Activated CD4-positive, alpha-beta T cell treated with anti-CD3 and anti-CD28 coated beads for 36 hours (primary cell): ENCODE measurements around the gene KNSTRN. TPM values are rescaled to one million over a fixed set of nuclear protein-coding genes. Genes with fewer than 3 reads are reported as not detected.

ENCODE experiments used
- ATAC-seq: fragments of 200-7000 bp; cut with Tn5 transposase; one replicate; pipeline ENCODE4 v1.10.0; 2021; ENCODE audit warnings: mild to moderate bottlenecking, moderate library complexity
- CTCF ChIA-PET: fragments of 350-600 bp; sonication (Branson Sonifier 250); formaldehyde crosslinking; loops from one replicate; lab custom pipeline; 2021; ENCODE audit warnings: antibody characterized with exemption; lab: Charles Lee
- POLR2A ChIA-PET: fragments of 350-600 bp; sonication (Branson Sonifier 250); formaldehyde crosslinking; loops from one replicate; lab custom pipeline; 2021; ENCODE audit warnings: antibody characterized with exemption, inconsistent platforms; lab: Charles Lee
- DNase-seq: peaks from one replicate; pipeline ENCODE4 v3.0.0-alpha.2; 2020
- H3K27ac Mint-ChIP-seq: one replicate; pipeline ENCODE4 v1.8.0; 2021; ENCODE audit warnings: mixed read lengths
- H3K27me3 Mint-ChIP-seq: one replicate; pipeline ENCODE4 v1.8.0; 2021; ENCODE audit warnings: mixed read lengths
- H3K36me3 Mint-ChIP-seq: one replicate; pipeline ENCODE4 v1.8.0; 2021; ENCODE audit warnings: low read depth, mixed read lengths
- H3K4me1 Mint-ChIP-seq: one replicate; pipeline ENCODE4 v1.8.0; 2021; ENCODE audit warnings: mixed read lengths
- H3K4me3 Mint-ChIP-seq: one replicate; pipeline ENCODE4 v1.8.0; 2021; ENCODE audit warnings: mild to moderate bottlenecking, moderate library complexity, mixed read lengths
- H3K9me3 Mint-ChIP-seq: one replicate; pipeline ENCODE4 v1.8.0; 2021; ENCODE audit warnings: low read depth, mixed read lengths
- intact Hi-C, 2 experiments: fragments of 100-400 bp; cut with DNase I in 1 of 2; cut with micrococcal nuclease in 1 of 2; formaldehyde crosslinking; loops; one replicate each; pipeline versions ENCODE4 v1.14.2 to v1.15.1; 2022 to 2024; cut with DNase I, micrococcal nuclease
- total RNA-seq, 2 experiments: library from RNA; stranded (reverse); gene quantifications; one replicate each; pipeline ENCODE4 v1.2.3, GENCODE V29; 2021

The KNSTRN gene
- total RNA-seq, 2 experiments from 2014 or later = 56.2 to 58.8 TPM

DNA sequence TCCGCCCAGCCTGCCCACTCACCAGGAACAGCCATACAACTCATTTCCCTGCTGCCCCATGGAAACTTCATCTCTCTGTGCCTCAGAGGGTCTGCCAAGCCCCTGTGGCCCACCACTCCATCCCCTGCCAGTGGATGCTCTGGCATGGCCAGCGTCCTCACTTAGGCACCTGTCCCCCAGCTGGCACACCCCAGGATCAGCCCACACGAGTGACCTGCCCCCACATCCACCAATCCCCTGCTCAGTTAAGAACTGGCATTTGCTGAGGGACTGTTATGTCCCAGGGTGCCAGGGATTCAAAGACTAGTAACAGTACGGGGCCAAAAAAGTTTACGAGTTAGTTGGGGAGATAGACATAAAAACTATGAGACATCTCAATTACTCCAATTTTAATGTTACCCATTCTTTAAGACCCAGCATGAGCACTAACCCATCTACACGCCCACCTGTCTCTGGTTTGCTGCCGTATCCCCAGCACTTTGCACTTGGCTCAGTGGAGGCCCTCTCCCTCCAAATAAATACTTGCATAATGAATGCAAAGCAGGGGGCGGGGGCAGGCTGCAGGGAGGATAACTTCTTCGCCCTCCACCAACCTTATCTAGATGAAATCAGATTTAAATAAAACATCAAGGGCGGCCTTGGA, 46.7 kb downstream of the KNSTRN start:
- ChIA-PET POLR2A (no interaction called here), CTCF (interaction anchor here (0.5 to 1.1 kb wide), 4 partner anchors 24 to 104 kb away, joined by 3 to 4 read pairs (median 3); partner anchors contain the start of genes CCDC9B and IVD)
- H3K9me3 Mint-ChIP-seq = no peaks in the 10 kb centered on the region
- intact Hi-C loops = no loop called here
- no peaks in the 10 kb centered on the region for H3K27me3 Mint-ChIP-seq
- no peaks in the 10 kb centered on the region for H3K4me1 Mint-ChIP-seq
- no peak overlapping the region for H3K27ac Mint-ChIP-seq
- DNase-seq = no peak
- ATAC-seq = no peak
- no peak overlapping the region for H3K4me3 Mint-ChIP-seq
- no peaks in the 10 kb centered on the region for H3K36me3 Mint-ChIP-seq

DNA sequence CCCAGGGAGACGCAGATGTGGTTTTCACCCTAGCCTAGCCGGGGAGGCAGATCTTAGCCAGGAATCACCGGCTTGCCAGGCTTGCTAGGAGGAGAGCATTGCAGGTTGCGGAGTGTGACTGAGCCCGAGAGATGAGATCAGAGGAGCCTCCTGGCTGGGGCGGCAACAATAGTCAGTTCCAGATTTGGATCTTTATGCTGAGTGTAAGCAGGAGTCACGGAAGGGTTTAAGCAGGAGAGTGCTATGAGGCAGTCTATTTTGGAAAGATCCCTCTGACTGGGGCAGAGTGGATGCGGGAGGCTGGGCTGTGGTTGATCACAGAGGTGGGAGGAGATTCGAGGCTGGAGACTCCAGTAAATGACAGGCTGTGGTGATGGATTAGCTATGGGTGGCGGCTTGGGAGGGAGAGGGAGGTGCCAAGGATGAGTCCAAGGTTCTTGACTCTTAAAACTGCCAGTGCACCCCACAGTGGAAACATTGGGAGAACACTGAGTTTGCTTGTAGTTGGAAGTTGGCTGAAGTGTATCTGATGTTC, 47.8 kb downstream of the KNSTRN start:
- no peak overlapping the region for H3K27ac Mint-ChIP-seq
- no peak overlapping the region for H3K4me3 Mint-ChIP-seq
- no peaks in the 10 kb centered on the region for H3K36me3 Mint-ChIP-seq
- peaks cover 2% of the 10 kb centered on the region for H3K27me3 Mint-ChIP-seq
- no peak for ATAC-seq
- intact Hi-C loops = no loop called here
- CTCF ChIA-PET = interaction anchor here (0.6 to 1.2 kb wide), 4 partner anchors 8 to 429 kb away, joined by 3 to 4 read pairs (median 4); partner anchors contain the start of gene PLCB2
- POLR2A ChIA-PET = interaction anchor here (0.6 kb wide), 1 partner anchor 164 kb away, joined by 3 read pairs; no protein-coding TSS in a partner anchor
- no peaks in the 10 kb centered on the region for H3K9me3 Mint-ChIP-seq
- DNase-seq = no peak
- no peaks in the 10 kb centered on the region for H3K4me1 Mint-ChIP-seq

DNA sequence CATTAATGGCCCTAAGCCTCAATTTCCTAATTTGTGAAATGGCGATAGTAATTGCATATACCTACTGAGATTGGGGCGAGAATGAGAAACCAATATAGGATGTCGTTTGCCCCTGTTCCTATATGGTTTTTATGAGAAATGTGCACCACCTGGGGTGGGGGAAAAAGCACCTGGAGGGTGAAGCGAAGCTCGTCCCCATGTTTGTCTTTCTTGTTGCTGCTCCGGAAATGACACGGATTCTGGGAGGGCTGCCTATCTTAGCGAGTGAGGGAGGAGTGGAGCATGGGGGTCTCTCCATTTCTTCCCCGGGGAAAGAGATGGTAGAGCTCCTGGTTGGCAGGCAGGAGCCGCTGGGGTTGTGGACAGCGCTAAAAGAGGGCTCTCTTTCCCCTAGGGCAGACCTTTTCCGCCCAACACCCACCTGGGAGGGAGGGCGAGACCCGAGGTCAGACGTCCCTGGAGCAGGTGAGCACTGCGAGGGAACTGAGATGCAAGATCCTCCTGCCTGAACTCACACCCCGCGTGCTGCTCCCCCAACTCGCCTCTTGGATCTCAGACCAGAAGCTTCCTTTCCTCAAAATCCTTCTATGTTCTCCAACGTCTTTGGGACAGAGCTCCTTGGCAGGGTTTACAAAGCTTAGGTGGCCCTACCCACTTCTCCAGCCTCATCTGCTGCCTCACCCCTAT, 52.6 kb downstream of the KNSTRN start:
- no peaks in the 10 kb centered on the region for H3K36me3 Mint-ChIP-seq
- intact Hi-C loops = no loop called here
- peaks cover 35% of the 10 kb centered on the region for H3K27me3 Mint-ChIP-seq
- ChIA-PET POLR2A (no interaction called here), CTCF (interaction anchor here (0.6 to 1.3 kb wide), 4 partner anchors 52 to 156 kb away, joined by 3 read pairs; no protein-coding TSS in a partner anchor)
- DNase-seq (no peak), ATAC-seq (no peak)
- H3K4me3 Mint-ChIP-seq = no peak overlapping the region
- no peaks in the 10 kb centered on the region for H3K9me3 Mint-ChIP-seq
- peaks cover 24% of the 10 kb centered on the region for H3K4me1 Mint-ChIP-seq
- H3K27ac Mint-ChIP-seq = no peak overlapping the region

DNA sequence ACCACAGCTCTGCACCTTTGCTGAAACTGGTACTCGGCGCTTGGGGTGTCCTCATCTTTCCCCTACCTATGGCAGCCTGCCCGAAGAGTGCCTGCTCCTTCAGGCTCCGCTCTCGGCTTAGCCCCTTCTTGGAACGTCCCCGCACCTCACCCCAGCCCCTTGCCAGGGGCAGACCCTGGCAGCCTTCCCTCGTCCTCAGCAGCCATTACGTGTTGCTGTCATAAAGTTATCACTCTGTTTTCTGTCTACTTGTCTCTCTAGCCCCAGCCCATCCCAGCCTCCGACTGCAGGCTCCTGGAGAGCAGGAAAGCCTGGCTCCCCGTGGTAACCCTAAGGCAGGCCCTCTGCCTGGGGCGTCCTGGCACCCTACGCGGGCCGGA, 53.2 kb downstream of the KNSTRN start:
- no peaks in the 10 kb centered on the region for H3K9me3 Mint-ChIP-seq
- ChIA-PET CTCF (interaction anchor here (0.6 to 1.3 kb wide), 4 partner anchors 53 to 156 kb away, joined by 3 read pairs; no protein-coding TSS in a partner anchor), POLR2A (no interaction called here)
- H3K27me3 Mint-ChIP-seq = peaks cover 35% of the 10 kb centered on the region
- DNase-seq = no peak
- peaks cover 25% of the 10 kb centered on the region for H3K4me1 Mint-ChIP-seq
- peak overlapping the region; percentile 16 for H3K4me3 Mint-ChIP-seq
- no peak overlapping the region for H3K27ac Mint-ChIP-seq
- H3K36me3 Mint-ChIP-seq = no peaks in the 10 kb centered on the region
- no peak for ATAC-seq
- intact Hi-C loops = no loop called here

DNA sequence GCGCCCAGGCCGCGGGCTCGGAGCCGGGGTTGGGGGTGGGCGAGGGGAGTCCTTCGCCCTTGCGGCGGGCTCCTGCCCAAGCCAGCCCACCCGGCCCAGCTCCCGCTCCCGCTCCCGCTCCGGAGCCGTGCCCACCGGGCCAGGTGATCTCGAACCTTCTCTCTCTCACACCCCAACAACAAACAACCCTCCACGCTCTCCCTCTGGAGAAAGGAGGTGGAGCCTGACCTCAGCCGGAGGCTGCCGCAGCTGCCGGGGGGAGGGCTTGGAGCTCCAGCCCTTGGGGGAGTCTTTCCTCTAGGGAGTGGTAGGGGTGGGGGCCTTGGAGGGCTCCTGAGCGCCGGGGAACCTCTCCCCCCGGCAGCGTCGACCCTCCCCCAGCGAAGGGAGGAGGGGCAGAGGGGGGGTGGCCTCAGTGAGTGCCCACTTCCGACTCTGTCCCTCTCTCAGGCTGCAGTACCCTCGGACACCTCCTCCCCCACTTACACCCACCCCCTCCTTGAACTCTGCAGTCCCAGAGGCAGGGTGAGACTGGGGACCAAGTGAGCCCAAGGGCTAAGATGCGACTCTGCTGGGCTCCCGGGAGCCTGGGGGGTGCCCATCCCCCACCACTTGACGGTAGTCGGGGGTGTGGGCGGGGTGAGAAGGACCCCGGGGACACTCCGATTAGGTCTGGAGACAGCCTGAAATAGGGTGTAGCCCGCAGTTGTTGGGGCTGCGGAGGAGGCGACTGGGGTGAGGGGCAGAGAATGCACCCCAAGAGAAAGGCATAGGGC, 53.8 kb downstream of the KNSTRN start:
- Mint-ChIP-seq H3K27me3 (peaks cover 35% of the 10 kb centered on the region), H3K9me3 (no peaks in the 10 kb centered on the region), H3K27ac (no peak overlapping the region), H3K4me3 (peak overlapping the region; percentile 48), H3K4me1 (peaks cover 25% of the 10 kb centered on the region), H3K36me3 (no peaks in the 10 kb centered on the region)
- CTCF ChIA-PET = interaction anchor here (0.7 to 1.6 kb wide), 4 partner anchors 65 to 99 kb away, joined by 3 to 9 read pairs (median 3); no protein-coding TSS in a partner anchor
- no peak for ATAC-seq
- POLR2A ChIA-PET = interaction anchor here (0.6 kb wide), 2 partner anchors 27 to 153 kb away, joined by 9 to 10 read pairs; no protein-coding TSS in a partner anchor
- peak; percentile 33 for DNase-seq
- intact Hi-C loops = no loop called here

DNA sequence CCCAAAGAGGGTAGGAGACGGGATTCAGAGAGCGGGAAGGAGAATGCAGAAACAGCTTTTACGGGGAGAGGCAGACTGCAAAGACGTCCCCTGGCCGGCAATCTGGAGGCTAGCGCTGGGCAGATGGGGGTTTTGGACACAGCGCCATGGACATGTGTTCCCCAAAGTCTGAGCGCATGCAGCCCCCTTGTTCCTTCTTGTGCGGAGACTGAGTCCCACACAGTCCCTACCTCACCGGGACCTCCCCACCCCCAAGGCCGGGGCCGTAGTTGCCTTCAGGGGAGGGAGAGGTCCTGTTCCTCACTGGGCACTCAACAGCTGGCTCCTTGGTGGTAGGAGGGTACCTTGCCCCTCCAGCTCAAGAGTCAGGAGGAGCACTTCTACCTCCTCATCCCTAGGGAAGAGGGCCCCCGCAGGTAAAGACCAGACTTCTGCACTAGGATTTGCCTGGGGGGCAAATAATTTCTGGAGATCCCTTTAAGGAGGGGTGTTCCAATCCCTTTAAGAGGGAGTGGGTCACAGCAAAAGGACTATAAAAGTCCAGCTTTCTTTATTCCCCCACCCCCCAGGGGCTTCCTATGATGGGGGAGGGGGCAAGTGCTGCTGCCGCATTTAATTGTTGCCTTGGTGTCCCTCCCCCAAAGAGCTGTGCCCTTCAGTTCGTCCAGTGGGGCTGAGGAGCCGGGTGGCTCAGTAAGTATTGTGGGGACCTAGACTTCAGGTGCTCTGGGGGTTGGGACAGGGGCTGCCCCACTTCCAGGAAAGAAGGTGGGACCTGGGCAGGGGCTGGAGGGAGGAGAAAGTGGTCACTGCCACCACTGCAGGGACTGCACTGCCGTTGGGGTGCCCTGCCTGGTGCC, 54.6 kb downstream of the KNSTRN start:
- Mint-ChIP-seq H3K27me3 (peaks cover 35% of the 10 kb centered on the region), H3K36me3 (no peaks in the 10 kb centered on the region), H3K4me3 (peak overlapping the region; percentile 30), H3K4me1 (peaks cover 25% of the 10 kb centered on the region), H3K9me3 (no peaks in the 10 kb centered on the region), H3K27ac (no peak overlapping the region)
- POLR2A ChIA-PET = interaction anchor here (0.6 kb wide), 1 partner anchor 153 kb away, joined by 9 read pairs; no protein-coding TSS in a partner anchor
- intact Hi-C loops = no loop called here
- ATAC-seq (no peak), DNase-seq (no peak)
- CTCF ChIA-PET = interaction anchor here (1.6 kb wide), 1 partner anchor 93 kb away, joined by 9 read pairs; no protein-coding TSS in a partner anchor

DNA sequence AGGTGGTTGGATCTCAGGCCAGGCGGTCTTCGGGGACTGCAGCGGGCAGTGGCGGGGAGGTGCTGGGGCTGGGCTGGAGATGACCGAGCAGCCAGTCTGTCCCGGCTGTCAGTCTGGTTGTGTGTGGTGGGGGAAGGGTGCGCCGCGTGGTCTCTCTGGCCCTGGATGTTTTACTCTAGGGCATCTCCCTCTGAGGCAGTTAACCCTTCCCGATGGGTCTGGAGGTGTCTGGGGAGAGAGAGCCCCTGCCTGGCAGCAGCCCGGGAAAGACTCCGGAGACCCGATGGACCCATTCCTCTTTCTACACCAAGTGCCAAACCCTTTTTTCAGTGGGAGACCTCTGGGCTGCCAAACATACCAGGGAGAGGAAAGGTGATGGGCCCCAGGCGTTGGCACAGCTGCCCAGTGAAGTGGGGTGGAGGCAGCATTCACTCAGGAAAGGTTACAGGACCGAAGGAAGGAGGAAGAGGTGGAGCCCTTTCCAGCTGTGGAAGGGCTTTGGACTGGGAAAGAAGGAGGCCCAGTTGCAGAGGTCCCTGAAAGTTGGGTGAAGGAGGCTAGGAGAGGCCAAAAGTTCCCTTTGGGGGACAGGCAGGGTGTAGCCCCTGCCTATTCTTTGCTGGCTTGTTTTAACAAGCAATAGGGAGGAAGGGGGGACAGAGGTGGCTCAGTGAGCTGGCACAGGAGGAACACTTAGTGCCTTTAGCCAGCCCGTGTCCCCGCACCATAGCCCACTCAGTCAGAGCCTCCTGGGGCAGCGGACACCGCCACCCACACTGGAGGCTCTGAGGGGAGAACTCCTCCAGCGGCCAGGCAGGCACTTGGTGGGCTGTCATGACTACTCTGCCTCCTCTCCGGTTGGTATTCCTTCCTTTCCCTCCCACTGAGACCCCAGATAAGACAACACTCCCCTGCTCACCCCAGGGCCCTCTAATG, 55.5 kb downstream of the KNSTRN start:
- ChIA-PET POLR2A (no interaction called here), CTCF (interaction anchor here (1.5 to 1.6 kb wide), 3 partner anchors 16 to 130 kb away, joined by 3 to 6 read pairs (median 6); partner anchors contain the start of gene PLCB2)
- Mint-ChIP-seq H3K4me3 (no peak overlapping the region), H3K27me3 (peaks cover 35% of the 10 kb centered on the region), H3K4me1 (peaks cover 33% of the 10 kb centered on the region), H3K27ac (no peak overlapping the region), H3K36me3 (no peaks in the 10 kb centered on the region), H3K9me3 (no peaks in the 10 kb centered on the region)
- intact Hi-C loops = no loop called here
- no peak for DNase-seq
- ATAC-seq = no peak

DNA sequence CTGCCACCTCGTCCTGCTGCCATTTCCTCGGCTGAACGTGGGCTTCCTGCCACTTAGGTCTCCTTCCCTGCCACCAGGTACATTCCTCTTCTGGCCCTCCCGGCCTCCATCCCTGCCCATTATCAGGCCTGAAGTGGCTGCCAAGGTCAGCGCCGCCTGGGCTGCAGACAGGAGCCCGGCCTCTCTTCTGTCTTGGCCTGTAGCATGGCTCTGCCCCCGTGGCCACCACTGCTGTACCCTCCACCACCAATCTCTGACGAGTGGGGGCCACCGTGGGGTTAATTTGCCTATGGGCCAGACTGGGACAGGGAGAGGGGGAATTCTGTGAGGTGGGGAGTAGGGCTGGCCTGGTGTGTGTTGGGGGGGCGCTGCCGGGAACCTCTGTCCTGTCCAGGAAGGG, 56.2 kb downstream of the KNSTRN start:
- peaks cover 40% of the 10 kb centered on the region for H3K4me1 Mint-ChIP-seq
- no peak overlapping the region for H3K4me3 Mint-ChIP-seq
- POLR2A ChIA-PET = no interaction called here
- no peak for ATAC-seq
- intact Hi-C loops = no loop called here
- DNase-seq = no peak
- H3K27ac Mint-ChIP-seq = no peak overlapping the region
- H3K36me3 Mint-ChIP-seq = no peaks in the 10 kb centered on the region
- peaks cover 35% of the 10 kb centered on the region for H3K27me3 Mint-ChIP-seq
- no peaks in the 10 kb centered on the region for H3K9me3 Mint-ChIP-seq
- CTCF ChIA-PET = interaction anchor here (1.5 to 2.2 kb wide), 4 partner anchors 12 to 131 kb away, joined by 3 to 8 read pairs (median 6); partner anchors contain the start of gene PLCB2

DNA sequence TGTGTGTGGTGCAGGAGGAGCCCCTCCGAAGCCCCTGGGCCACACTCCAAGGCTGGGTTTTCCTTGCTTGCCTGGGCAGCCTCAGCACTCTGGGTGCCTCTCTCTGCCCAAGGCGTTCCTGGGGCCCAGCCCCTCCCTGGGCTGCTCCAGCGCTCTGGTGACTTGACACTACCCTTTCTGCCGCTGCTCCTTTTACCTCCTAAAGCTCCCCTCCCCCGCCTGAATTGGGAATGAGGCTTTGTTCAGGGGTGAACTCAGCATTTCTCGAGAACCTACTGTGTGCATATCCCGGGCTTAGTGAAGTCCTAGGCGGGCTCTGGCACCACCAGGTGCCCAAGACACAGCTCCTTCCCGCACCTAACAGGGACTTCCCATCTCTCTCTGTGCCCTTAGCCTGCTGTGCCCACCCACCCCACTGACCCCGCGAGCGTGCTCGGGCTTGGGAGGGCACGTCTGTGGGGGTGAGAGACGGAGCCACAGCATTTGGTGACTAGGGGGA, 57.0 kb downstream of the KNSTRN start:
- H3K4me3 Mint-ChIP-seq = peak overlapping the region; percentile 79
- no peak for ATAC-seq
- H3K27ac Mint-ChIP-seq = no peak overlapping the region
- H3K4me1 Mint-ChIP-seq = peaks cover 48% of the 10 kb centered on the region
- intact Hi-C loops = no loop called here
- H3K27me3 Mint-ChIP-seq = peaks cover 35% of the 10 kb centered on the region
- no peaks in the 10 kb centered on the region for H3K36me3 Mint-ChIP-seq
- POLR2A ChIA-PET = interaction anchor here (0.9 kb wide), 1 partner anchor 31 kb away, joined by 3 read pairs; the partner anchor contains the start of gene CHST14
- CTCF ChIA-PET = interaction anchor here (0.8 to 2.4 kb wide), 14 partner anchors 11 to 222 kb away, joined by 3 to 12 read pairs (median 4); partner anchors contain the start of genes IVD, KNSTRN and PLCB2
- peak; percentile 29 for DNase-seq
- H3K9me3 Mint-ChIP-seq = no peaks in the 10 kb centered on the region
